Frontal cortex (tissue), 4 donors: Measurements from ENCODE around the gene ITCH. TPM values are rescaled to one million over a fixed set of nuclear protein-coding genes. Genes with fewer than 3 reads are reported as not detected.
"Not testable (repeated sequence)": the region's sequence is repeated elsewhere in the genome, so short reads cannot be mapped to it uniquely, and the experiment has no call there.

Experiments
- DNase-seq, 2 donors: peaks; one replicate each; pipeline ENCODE4 v3.0.0; 2012; ENCODE audit warnings: low spot score in 2 of 2
- FAIRE-seq: peaks from 2 replicates; lab custom pipeline; 2012; peaks lifted over from hg19 to GRCh38; lab: Jason Lieb, UNC
- total RNA-seq: library from RNA; depleted of rRNA; stranded (reverse); fragments of >200 nt; gene quantifications from one replicate; pipeline ENCODE4 v1.2.3, GENCODE V29; 2014
- donor health status: control.
- donor health status: control.
- donor health status: control.

The ITCH gene
- total RNA-seq, 1 donor from 2014 or later = 102 TPM

DNA sequence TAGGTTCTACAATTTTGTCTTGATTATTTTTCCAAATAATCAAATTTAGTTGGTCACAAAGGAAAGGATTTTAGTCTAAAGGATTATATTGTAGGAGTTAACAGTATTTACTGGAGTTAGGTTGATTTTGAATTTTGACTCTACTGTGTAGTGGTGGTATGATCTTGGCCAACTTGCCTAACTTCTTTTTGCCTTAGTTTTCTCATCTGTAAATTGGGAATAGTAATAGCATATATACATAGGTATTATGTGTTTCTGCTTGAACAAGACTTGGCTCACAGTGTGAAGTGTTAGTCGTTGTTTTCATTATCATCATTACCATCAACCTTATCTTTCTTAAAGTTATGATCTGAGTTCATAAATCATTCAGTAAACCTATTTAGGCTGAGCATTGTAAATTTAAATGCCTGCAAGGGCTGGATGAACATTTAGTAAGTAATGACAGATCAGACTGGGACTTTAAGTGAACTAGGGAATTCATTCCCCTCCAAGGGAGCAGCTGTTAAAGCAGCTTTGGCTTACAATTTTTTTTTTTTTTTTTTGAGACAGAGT is 11.2 kb downstream of the ITCH start:
- FAIRE-seq (no peak), DNase-seq (no peak)

DNA sequence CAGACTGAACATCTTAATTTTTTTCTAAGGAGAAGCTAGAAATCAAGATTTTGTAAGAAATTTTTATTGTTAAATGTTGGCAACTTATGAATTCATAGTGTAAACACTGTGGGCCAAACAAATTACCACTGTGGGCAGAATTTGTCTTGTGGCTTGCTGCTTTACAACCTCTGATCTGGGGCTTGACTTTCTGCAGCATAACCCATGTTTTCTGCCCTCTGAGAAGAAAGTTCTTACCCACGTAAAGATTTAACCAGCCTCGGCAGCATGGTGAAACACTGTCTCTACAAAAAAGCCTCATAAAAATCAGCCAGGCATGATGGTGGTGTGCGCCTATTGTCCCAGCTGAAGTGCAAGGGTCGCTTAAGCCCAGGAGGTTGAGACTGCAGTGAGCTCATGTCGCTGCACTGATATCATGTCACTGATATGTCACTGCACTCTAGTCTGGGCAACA is 12.9 kb downstream of the ITCH start:
- no peak for FAIRE-seq

DNA sequence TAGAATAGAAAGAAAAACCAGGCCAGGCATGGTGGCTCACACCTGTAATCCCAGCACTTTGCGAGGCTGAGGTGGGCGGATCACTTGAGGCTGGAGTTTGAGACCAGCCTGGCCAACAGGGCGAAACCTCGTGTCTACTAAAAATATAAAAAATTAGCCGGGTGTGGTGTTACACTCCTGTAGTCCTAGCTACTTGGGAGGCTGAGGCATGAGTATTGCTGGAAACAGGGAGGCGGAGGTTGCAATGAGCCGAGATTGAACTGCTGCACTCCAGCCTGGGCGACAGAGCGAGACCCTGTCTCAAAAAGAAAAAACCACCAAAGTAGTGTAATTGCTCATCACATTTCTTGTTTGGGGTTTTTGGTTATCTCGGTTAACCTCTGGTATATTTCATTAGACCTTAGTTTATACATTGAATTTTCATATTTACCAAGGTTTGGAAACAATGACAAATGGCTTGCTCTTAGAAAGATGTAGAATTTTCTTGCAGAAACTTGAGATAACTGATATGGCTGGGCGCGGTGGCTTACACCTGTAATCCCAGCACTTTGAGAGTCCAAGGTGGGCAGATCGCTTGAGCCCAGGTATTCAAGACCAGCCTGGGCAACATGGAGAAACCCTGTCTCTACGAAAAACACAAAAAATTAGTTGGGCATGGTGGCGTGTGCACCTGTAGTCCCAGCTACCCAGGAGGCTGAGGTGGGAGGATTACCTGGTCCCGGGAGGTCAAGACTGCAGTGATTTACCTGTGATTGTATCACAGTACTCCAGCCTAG is 14.2 kb downstream of the ITCH start:
- no peak for FAIRE-seq
- DNase-seq = no peak

More for the DNA sequence above, 12.9 kb downstream of the ITCH start:
- no peak for DNase-seq

DNA sequence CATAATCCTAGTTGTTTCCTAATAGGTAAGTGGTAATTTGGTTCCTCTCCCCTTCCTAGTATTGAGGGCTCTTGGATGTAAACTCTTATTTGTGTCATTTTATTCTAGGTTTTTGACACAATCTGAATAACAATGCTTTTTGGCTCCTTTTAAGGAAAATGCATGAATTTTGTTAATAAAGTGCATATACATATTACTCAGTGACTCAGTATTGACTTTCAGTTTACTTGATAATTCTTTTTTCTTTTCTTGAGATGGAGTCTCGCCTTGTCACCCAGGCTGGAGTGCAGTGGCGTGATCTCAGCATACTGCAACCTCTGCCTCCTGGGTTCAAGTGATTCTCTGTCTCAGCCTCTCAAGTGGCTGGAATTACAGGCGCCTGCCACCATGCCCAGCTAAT is 19.1 kb downstream of the ITCH start:
- no peak for FAIRE-seq
- no peak for DNase-seq

DNA sequence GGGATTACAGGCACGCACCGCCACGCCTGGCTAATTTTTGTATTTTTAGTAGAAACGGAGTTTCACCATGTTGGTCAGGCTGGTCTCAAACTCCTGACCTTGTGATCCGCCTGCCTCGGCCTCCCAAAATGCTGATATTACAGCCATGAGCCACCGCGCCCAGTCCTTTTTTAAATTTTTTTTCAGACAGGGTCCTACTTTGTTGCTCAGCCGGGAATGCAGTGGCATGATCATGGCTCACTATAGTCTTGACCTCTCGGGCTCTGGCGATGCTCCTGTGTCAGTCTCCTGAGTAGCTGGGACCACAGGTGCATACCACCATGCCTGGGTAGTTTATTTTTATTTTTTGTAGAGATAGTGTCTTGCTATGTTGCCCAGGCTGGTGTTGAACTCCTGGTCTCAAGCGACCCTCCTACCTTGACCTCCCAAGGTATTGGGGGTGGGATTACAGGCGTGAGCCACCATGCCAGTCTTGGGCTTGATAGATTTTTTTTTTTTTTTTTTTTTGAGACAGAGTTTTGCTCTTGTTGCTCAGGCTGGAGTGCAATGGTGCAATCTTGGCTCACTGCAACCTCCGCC is 19.9 kb downstream of the ITCH start:
- FAIRE-seq, DNase-seq: not testable (repeated sequence)

DNA sequence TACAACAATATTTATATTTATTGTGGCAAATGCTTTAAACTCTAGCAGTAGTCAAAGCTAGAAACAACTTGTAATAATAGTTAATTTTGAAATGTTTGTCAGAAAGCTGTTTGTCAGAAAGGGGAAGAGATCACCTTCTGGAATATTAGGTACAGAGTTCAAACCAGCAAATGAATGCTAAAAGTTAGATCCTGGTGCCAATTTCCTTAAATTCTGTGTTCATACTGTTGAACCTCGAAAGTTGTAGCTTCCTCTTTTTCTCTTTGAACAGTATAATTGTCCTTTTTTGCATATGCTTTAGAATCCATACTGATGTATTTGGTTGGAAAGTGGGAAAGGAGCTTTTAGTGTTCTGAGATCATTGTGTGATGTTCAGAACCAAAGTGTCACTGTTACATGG is 22.4 kb downstream of the ITCH start:
- FAIRE-seq (no peak), DNase-seq (no peak)

DNA sequence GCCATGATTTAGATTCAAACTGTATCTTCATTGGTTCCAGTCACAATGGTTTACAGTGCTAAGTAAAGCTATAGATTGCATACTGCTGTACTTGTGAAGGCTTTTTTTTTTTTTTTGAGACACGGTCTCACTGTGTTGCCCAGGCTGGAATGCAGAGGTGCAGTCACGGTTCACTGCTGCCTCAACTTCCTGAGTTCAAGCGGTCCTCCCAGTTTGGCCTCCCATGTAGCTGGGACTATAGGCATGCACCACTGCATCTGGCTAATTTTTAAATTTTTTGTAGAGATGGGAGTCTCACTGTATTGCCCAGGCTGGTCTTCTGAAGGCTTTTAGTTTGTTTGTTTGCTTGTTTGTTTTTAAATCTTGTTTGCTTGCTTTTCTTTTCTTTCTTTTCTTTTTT is 24.9 kb downstream of the ITCH start:
- DNase-seq = no peak
- FAIRE-seq = no peak

DNA sequence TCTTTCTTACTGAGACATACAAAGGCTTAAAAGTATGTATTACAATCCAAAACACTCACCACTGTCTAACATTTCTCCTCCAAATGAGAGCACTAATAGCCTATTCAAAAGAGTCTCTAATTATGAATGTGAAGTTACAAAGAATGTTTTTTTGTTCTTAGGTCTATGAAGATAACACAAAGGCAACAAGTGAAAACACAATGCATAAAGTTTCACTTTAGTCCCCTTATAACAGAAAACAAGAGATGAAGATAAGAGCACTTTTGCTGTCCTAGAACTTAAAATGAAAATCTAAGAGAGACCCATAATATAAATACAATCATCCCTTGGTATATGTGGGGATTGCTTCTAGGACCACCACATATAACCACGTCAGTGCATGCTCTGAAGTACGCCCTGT is 25.6 kb downstream of the ITCH start:
- DNase-seq = no peak
- FAIRE-seq = no peak

DNA sequence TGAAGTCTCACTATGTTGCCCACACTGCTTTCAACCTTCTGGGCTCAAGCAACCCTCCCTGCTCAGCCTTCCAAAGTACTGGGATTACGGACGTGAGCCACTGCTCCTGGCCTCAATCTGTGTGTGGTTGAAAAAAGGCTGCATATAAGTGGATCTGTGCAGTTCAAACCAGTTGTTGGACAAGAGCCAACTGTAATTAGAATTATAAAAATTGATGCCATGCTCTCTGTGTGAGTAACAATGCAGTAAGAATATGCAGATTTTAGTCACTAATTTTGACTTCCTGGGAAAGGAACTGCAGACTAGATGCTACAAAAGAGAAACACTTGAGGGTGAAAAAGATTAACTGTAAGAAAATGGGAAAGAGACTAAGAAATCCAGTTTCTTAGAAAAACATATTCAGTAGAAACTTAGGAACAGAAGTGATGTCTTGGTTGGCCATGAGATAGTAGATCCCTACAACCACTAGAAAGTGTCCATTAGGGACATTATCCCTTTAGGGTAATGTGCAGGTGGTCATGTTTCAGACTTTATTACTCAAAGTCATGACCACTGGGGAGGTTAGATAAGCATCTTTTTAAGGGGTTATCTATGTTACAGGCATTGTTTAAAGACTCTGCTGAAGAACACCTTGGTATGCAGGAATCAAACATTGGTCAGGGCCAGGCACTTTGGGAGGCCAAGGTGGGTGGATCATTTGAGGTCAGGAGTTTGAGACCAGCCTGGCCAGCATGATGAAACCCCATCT is 26.3 kb downstream of the ITCH start:
- FAIRE-seq = no peak

DNA sequence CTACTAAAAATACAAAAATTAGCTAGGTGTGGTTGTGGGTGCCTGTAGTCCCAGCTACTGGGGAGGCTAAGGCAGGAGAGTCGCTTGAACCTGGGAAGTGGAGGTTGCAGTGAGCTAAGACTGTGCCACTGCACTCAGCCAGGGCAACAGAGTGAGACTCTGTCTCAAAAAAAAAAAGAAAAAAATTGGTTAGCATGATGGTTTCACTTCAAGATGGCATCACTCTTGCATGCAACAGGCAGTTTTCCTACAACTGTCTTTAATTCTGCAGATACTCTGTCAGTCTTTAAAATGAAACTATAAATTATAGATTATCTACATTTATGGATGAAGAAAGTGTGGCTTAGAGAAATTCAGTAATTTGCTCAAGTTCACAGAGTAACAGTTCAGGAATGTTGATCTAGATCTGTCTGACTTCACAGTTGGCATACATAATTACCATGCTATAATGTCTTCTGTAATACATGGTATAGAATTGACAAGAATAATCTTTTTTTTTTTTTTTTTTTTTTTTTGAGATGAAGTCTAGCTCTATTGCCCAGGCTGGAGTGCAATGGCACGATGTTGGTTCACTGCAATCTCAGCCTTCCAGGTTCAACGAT is 27.0 kb downstream of the ITCH start:
- no peak for DNase-seq
- no peak for FAIRE-seq

More for the DNA sequence above, 26.3 kb downstream of the ITCH start:
- no peak for DNase-seq

DNA sequence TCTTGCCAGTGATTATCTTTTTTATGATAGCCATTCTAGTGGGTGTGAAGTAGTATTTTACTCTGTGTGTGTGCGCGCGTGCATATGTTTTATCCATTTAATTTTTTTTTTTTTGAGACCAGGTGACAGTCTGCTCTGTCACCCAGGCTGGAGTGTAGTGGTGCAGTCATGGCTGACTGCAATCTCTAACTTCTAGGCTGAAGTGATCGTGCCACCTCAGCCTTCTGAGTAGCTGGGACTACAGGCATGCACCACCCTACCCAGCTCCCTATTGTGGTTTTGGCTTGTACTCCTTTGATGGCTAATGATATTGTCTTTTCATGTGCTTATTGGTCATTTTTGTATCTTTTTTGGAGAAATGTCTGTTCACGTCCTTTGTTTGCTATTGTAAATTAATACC is 33.3 kb downstream of the ITCH start:
- FAIRE-seq = no peak
- no peak for DNase-seq

DNA sequence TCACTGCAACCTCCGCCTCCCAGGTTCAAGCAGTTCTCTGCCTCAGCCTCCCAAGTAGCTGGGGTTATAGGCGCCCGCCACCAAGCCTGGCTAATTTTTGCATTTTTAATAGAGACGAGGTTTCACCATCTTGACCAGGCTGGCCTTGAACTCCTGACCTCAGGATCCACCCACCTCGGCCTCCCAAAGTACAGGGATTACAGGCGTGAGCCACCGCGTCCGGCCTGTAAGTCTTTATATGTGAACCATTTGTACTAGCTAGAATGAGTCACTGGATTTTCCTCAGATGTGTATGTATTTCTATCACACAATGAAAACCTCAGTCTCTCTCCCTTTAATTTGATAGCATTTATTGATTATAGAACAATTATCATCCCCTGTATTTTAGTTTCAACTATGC is 34.0 kb downstream of the ITCH start:
- DNase-seq (no peak), FAIRE-seq (no peak)

DNA sequence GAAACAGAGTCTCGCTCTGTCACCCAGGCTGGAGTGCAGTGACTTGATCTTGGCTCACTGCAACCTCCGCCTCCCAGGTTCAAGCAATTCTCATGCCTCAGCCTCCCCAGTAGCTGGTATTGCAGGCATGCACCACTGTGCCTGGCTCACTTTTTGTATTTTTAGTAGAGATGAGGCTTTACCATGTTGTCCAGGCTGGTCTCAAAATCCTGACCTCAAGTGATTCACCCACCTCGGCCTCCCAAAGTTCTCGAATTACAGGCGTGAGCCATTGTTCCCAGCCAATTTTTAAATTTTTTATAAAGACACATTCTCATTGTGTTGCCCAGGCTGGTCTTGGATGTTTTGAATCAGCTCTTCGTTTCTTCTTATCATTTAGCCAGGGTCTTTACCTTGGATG is 37.7 kb downstream of the ITCH start:
- not testable (repeated sequence) for FAIRE-seq, DNase-seq

DNA sequence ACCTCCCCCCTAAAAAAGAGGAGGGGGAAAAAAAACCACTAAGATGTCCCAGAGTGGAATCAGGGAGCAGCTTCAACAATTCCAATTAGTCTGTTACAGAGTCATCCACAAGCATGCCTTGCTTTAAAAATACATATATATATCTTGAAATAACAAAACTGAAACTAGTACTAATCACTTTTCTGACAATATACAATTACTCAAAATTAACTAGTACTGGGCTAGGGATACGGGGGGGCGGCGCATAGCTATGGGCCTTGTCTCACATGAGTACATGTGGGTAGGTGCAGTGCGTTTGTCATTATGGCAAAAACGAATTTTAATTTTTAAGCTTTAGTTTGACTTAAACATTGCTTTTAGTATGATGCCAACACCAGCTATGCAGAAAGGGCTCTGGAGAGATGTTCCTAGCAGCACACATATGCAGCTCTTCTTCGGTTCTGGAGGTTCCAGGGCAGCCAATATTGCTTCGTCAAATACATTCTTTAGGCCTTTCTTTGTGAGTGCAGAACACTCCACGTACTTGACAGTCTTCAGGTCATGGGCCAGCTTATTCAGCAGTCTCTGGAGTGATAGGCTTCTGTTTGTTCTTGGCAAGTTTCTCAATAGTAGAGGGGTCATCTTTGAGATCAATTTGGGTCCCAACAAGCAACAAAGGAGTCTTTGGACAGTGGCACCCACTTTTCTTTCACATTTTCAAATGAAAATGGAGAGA is 38.8 kb downstream of the ITCH start:
- DNase-seq = no peak
- FAIRE-seq = no peak

DNA sequence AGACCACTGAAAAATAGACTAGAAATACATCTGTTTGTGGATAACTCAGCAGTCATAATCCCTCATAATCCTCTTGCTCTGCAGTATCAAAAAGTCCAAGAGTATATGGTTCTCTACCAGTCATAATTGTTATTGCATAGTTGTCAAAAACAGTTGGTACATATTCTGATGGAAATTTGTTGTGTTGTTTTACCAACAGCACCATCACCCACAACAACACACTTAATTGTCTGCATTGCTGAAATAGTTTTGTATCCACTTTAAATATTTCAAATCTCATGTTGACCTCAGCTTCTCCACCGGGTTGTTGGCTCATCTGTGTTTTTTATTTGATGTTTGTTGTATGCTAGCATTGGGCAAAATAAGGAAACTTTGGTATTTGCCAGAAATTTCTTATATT is 39.4 kb downstream of the ITCH start:
- DNase-seq (no peak), FAIRE-seq (no peak)

DNA sequence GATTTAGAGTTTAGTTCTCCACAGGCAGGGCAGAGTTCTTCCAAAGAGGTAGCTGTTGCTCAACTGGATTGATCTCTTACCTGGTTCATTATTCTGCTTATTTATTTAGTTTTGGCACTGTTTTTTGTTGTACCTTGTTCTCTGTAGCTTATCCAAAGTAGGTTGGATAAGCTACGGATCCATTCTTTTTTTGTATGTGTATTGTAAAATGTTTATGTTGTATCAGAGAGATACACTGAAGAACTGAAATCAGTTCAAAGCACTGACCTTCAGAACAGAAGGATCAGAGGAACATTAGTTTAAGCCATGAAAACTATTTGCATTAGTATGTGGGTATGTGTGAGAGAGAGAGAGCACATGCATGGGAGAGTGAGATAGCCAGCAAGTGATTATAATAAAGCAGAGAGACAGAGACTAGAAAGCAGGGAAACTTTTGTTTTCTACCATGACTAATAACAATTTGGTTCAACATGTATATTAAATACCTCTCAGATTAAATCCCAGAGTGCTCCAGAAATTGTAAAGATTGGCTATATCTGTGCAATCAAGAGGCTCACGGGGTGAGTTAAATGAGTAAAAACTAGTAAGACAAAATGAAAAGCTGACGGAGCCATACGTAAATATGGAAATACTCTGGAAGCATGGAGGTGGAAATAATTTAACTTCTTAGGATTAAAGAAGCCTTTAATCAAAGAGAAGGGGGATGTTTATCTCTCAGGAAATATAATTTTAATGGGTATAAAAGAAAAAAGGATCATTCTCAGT is 40.2 kb downstream of the ITCH start:
- no peak for DNase-seq
- no peak for FAIRE-seq

DNA sequence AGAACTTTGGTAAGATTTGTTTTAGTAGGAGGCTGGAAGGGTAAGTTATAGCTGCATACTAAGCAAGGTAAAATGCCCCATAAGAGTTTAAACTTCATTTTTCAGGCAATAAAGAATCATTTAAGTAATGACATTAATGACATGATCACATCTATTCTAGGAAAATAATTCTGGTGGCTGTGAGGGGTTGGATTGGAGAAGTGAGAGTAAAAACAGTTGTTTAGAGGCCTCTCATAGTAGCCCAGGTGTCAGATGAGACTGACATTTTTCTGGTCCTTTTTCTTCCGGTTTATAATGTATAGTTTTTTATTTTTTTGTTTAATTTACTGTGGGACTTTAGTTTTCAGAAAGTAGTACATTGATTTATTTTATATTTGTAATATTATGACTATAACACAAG is 40.8 kb downstream of the ITCH start:
- DNase-seq (no peak), FAIRE-seq (no peak)

DNA sequence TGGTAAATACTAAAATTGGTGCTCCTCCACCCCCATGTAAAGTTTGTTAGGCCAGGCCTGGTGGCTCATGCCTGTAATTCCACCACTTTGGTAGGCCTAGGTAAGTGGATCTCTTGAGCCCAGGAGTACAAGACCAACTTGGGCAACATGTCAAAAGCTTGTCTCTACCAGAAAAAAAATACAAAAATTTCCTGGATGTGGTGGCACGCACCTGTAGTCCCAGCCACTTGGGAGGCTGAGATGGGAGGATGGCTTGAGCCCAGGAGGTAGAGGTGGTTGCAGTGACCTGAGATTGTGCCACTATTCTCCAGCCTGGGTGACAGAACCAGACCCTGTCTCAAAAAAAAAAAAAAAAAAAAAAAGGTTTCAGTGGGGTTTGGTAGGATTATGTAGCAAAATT is 41.7 kb downstream of the ITCH start:
- FAIRE-seq (no peak), DNase-seq (no peak)

DNA sequence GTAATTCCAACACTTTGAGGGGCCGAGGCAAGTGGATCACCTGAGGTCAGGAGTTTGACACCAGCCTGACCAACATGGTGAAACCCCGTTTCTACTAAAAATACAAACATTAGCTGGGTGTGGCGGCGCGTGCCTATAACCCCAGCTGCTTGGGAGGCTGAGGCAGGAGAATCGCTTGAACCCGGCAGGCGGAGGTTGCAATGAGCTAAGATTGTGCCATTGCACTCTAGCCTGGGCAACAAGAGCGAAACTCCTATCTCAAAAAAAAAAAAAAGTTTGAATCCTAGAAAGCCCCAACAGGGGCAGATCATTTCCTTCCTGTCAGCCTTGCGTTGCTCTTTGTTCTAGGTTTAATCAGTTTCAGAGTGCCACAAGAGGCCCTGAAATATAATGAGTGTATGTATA is 42.2 kb downstream of the ITCH start:
- FAIRE-seq = not testable (repeated sequence)

More for the DNA sequence above, 42.2 kb downstream of the ITCH start:
- DNase-seq = not testable (repeated sequence)
